HG02571 (cell line): ENCODE measurements around the gene ST8SIA6.
"Not testable (repeated sequence)": the region's sequence is repeated elsewhere in the genome, so short reads cannot be mapped to it uniquely, and the experiment has no call there.

Experiments used
- ATAC-seq: cut with Tn5 transposase; IDR thresholded peaks from one replicate; pipeline ENCODE4 v1.9.1; 2021; ENCODE audit warnings: mild to moderate bottlenecking, moderate library complexity; ENCODE audit not compliant: unreplicated experiment

The ST8SIA6 gene

GRCh38 chr10:17349717-17350116, 104.7 kb downstream of the ST8SIA6 start:
- ATAC-seq = no peak

- ATAC-seq = no peak
These were observed 105.7 kb downstream of the ST8SIA6 start for GRCh38 chr10:17348501-17349349.

GRCh38 chr10:17348011-17348500, 106.3 kb downstream of the ST8SIA6 start:
- no peak for ATAC-seq

- no peak for ATAC-seq
These were observed 110.2 kb downstream of the ST8SIA6 start for GRCh38 chr10:17344206-17344605.

- ATAC-seq = no peak
These were observed 111.3 kb downstream of the ST8SIA6 start for GRCh38 chr10:17343118-17343517.

- no peak for ATAC-seq
These were observed 114.1 kb downstream of the ST8SIA6 start for GRCh38 chr10:17340144-17340829.

GRCh38 chr10:17335065-17335464, 119.3 kb downstream of the ST8SIA6 start:
- ATAC-seq = no peak

GRCh38 chr10:17330501-17330900, 123.9 kb downstream of the ST8SIA6 start:
- no peak for ATAC-seq

GRCh38 chr10:17326377-17326776, 128.0 kb downstream of the ST8SIA6 start:
- no peak for ATAC-seq

GRCh38 chr10:17321957-17322356, 132.4 kb downstream of the ST8SIA6 start:
- not testable (repeated sequence) for ATAC-seq

GRCh38 chr10:17316488-17317170, 137.8 kb downstream of the ST8SIA6 start:
- peak; percentile 54 for ATAC-seq

GRCh38 chr10:17309435-17309834, 145.0 kb downstream of the ST8SIA6 start:
- ATAC-seq = no peak

GRCh38 chr10:17307123-17307522, 147.3 kb downstream of the ST8SIA6 start:
- no peak for ATAC-seq

GRCh38 chr10:17292375-17292774, 162.0 kb downstream of the ST8SIA6 start:
- ATAC-seq = no peak

- ATAC-seq = no peak
These were observed 164.2 kb downstream of the ST8SIA6 start for GRCh38 chr10:17290226-17290625.

GRCh38 chr10:17289763-17290162, 164.6 kb downstream of the ST8SIA6 start:
- ATAC-seq = no peak

- ATAC-seq = no peak
These were observed 167.5 kb downstream of the ST8SIA6 start for GRCh38 chr10:17286562-17287550.

GRCh38 chr10:17282311-17282710, 172.1 kb downstream of the ST8SIA6 start:
- no peak for ATAC-seq

- no peak for ATAC-seq
These were observed 175.7 kb downstream of the ST8SIA6 start for GRCh38 chr10:17278607-17279240.
